Vagina (tissue), 2 donors: ENCODE results near the gene KCTD17. TPM values are rescaled to one million over a fixed set of nuclear protein-coding genes. Genes with fewer than 3 reads are reported as not detected.

Experiments
- DNase-seq, 2 donors: peaks; one replicate each; pipeline ENCODE4 v3.0.0-alpha.2; 2017; ENCODE audit errors: extremely low spot score in 2 of 2
- H3K27ac ChIP-seq: fragments of 200-600 bp; sonication (generic); one replicate; pipeline ENCODE4 v1.5.1; 2019
- H3K27me3 ChIP-seq: fragments of 200-600 bp; sonication (generic); one replicate; pipeline ENCODE4 v1.5.1; 2019
- H3K36me3 ChIP-seq, 2 donors: fragments of 200-600 bp; sonication (generic); one replicate each; pipeline ENCODE4 v1.5.1; 2017 to 2019
- H3K4me1 ChIP-seq: fragments of 200-600 bp; sonication (generic); one replicate; pipeline ENCODE4 v1.5.1; 2019
- H3K4me3 ChIP-seq, 2 donors: fragments of 200-600 bp; sonication (generic); 1 replicate in 1 of 2; 2 replicates in 1 of 2; pipeline ENCODE4 v1.5.1; 2016 to 2019
- H3K9me3 ChIP-seq: fragments of 200-600 bp; sonication (generic); one replicate; pipeline ENCODE4 v1.5.1; 2019
- CTCF ChIP-seq, 3 experiments: fragments of 450-650 bp in 2 of 3; fragments of 200-600 bp in 1 of 3; sonication (generic) in 1 of 3; IDR thresholded peaks; one replicate each; pipeline ENCODE4 v1.5.1; 2017 to 2019; ENCODE audit warnings: antibody characterized with exemption in 3 of 3, mild to moderate bottlenecking in 2 of 3, moderate library complexity in 2 of 3
- POLR2A ChIP-seq, 2 donors: fragments of 450-650 bp; IDR thresholded peaks; one replicate each; pipeline ENCODE4 v1.6.1; 2017; ENCODE audit warnings: antibody characterized with exemption in 2 of 2, mild to moderate bottlenecking in 2 of 2, moderate library complexity in 2 of 2
- POLR2AphosphoS5 ChIP-seq, 2 donors: sonication (generic); formaldehyde crosslinking; IDR thresholded peaks; one replicate each; pipeline ENCODE4 v1.9.0; 2017; ENCODE audit warnings: antibody characterized with exemption in 2 of 2, mild to moderate bottlenecking in 2 of 2, low read depth in 1 of 2; ENCODE audit not compliant: insufficient read depth in 1 of 2
- intact Hi-C: fragments of 100-400 bp; cut with DNase I; formaldehyde crosslinking; loops from one replicate; pipeline ENCODE4 v1.15.1; 2023
- total RNA-seq: library from RNA; depleted of rRNA; stranded (reverse); fragments of >200 nt; gene quantifications from one replicate; pipeline ENCODE4 v1.2.3, GENCODE V29; 2016

The KCTD17 gene
- total RNA-seq, 1 donor from 2014 or later = 27.5 TPM

GRCh38 chr22:37082251-37082873 is 30.8 kb downstream of the KCTD17 start:
- no peak overlapping the region for H3K4me3 ChIP-seq
- H3K27me3 ChIP-seq = no peaks in the 10 kb centered on the region
- intact Hi-C loops = no loop called here
- H3K4me1 ChIP-seq = no peaks in the 10 kb centered on the region
- no peak overlapping the region for H3K27ac ChIP-seq
- H3K9me3 ChIP-seq = no peaks in the 10 kb centered on the region
- H3K36me3 ChIP-seq = no peaks in the 10 kb centered on the region
- TF ChIP-seq POLR2AphosphoS5 (IDR thresholded peaks at IDR 0.05; ENCODE audit: insufficient read depth in 1 of 2, low read depth in 1 of 2) (no peak), CTCF (IDR thresholded peaks at IDR 0.05) (no peak), POLR2A (IDR thresholded peaks at IDR 0.05) (no peak)
- DNase-seq = no peak

DNA sequence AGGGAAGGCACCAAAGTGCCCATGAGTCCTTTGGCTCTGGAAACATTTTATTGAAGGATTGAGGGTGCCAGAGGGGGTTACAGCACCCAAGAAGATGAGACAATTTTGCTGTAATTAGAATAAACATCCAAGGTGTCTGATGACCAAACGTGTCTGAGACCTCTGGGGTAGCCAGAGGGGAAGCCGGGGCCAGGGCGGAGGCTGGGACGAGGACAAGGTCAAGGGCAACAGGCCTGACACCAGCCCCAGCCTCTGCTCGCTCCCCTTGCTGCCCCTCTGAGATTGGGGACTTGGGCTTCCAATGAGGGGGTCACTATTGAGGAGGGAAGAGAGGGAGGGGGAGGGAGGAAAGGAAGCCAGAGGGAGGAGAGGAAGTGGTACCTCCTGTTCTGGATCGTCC is 32.4 kb downstream of the KCTD17 start:
- no peak overlapping the region for H3K27ac ChIP-seq
- H3K9me3 ChIP-seq = no peaks in the 10 kb centered on the region
- intact Hi-C loops = no loop called here
- H3K4me3 ChIP-seq = no peak overlapping the region
- H3K36me3 ChIP-seq = no peaks in the 10 kb centered on the region
- H3K27me3 ChIP-seq = no peaks in the 10 kb centered on the region
- H3K4me1 ChIP-seq = no peaks in the 10 kb centered on the region
- no peak for TF ChIP-seq CTCF (IDR thresholded peaks at IDR 0.05)
- TF ChIP-seq POLR2AphosphoS5 (IDR thresholded peaks at IDR 0.05; ENCODE audit: insufficient read depth in 1 of 2, low read depth in 1 of 2) = no peak
- no peak for TF ChIP-seq POLR2A (IDR thresholded peaks at IDR 0.05)
- no peak for DNase-seq

DNA sequence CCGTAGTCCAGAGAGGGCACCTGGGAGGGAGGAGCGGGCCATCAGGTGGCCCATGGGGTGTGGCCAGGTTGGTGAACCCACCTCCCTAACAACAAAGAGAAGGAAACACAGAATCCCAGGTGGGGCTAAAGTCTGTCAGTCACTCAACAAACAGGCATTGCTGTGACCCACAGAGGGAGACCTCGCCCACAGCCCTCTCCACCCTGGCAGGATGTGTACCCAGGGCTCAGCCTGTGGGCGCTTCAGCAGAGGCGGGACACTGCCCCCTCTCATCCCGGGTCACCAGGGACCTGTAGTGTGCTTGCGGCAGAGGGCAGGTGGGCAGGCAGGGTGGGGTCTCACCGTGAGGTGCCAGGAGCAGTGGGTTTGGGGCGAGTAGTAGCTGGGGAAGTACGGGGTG is 32.8 kb downstream of the KCTD17 start:
- no peaks in the 10 kb centered on the region for H3K27me3 ChIP-seq
- H3K4me3 ChIP-seq = no peak overlapping the region
- no peaks in the 10 kb centered on the region for H3K36me3 ChIP-seq
- H3K4me1 ChIP-seq = no peaks in the 10 kb centered on the region
- intact Hi-C loops = no loop called here
- H3K27ac ChIP-seq = no peak overlapping the region
- TF ChIP-seq CTCF (IDR thresholded peaks at IDR 0.05) (no peak), POLR2A (IDR thresholded peaks at IDR 0.05) (no peak), POLR2AphosphoS5 (IDR thresholded peaks at IDR 0.05; ENCODE audit: insufficient read depth in 1 of 2, low read depth in 1 of 2) (no peak)
- DNase-seq = no peak
- no peaks in the 10 kb centered on the region for H3K9me3 ChIP-seq

DNA sequence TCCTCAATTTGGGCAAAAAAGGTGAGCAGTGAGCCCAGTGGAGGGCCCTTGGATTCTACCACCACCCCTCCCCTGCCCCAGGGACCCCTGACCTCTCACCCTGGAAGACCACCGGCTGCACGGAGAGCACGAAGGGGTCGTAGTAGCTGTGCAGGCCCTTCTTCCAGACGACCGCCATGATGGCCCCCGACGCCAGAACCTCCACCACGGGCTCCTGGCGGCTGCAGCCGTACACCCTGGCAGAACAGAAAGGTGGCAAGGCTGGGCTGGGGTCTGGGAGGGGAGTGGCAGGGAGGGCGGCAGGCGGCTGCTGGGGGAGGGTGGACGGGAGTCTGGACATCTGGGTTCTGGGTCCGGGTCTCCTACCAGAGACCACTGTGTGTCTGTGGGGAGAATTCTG is 34.6 kb downstream of the KCTD17 start:
- TF ChIP-seq POLR2AphosphoS5 (IDR thresholded peaks at IDR 0.05; ENCODE audit: insufficient read depth in 1 of 2, low read depth in 1 of 2) = no peak
- TF ChIP-seq CTCF (IDR thresholded peaks at IDR 0.05) = no peak
- TF ChIP-seq POLR2A (IDR thresholded peaks at IDR 0.05) = no peak
- no peaks in the 10 kb centered on the region for H3K4me1 ChIP-seq
- no peaks in the 10 kb centered on the region for H3K27me3 ChIP-seq
- H3K4me3 ChIP-seq = no peak overlapping the region
- DNase-seq = no peak
- no peaks in the 10 kb centered on the region for H3K9me3 ChIP-seq
- no peak overlapping the region for H3K27ac ChIP-seq
- H3K36me3 ChIP-seq = no peaks in the 10 kb centered on the region
- intact Hi-C loops = no loop called here

DNA sequence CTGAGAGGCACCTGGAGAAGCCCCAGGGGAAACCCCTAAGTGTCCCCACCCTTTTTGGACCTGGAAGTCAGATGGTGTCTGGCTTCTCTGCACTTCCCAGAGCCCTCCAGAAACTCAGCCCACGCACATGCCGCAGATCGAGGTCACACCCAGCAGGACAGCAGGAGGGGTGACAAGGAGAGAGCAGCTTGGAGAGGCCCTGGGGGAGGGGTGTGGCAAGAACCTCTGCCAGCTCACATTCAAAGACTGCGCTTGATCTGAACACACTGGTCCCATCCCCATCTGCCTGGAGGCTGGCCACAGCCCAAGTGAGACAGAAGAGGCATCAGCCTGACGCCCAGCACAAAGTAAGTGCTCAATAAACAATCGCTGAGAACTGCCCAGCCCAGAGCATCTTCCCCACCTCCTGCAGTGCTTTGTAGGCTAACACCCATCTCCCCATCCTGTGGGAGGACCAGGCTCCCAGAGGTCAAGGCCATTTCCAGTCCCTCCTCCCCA is 36.6 kb downstream of the KCTD17 start:
- intact Hi-C loops = no loop called here
- Histone ChIP-seq H3K27me3 (no peaks in the 10 kb centered on the region), H3K27ac (no peak overlapping the region), H3K36me3 (no peaks in the 10 kb centered on the region), H3K4me3 (no peak overlapping the region), H3K4me1 (no peaks in the 10 kb centered on the region), H3K9me3 (no peaks in the 10 kb centered on the region)
- TF ChIP-seq CTCF (IDR thresholded peaks at IDR 0.05) (no peak), POLR2A (IDR thresholded peaks at IDR 0.05) (no peak), POLR2AphosphoS5 (IDR thresholded peaks at IDR 0.05; ENCODE audit: insufficient read depth in 1 of 2, low read depth in 1 of 2) (no peak)
- no peak for DNase-seq
